Testis (tissue), 3 donors: ENCODE measurements around the gene C2CD3. TPM values are rescaled to one million over a fixed set of nuclear protein-coding genes. Genes with fewer than 3 reads are reported as not detected.
"Not testable (repeated sequence)": the region's sequence is repeated elsewhere in the genome, so short reads cannot be mapped to it uniquely, and the experiment has no call there.

ENCODE experiments used
- DNase-seq: peaks from one replicate; pipeline ENCODE4 v3.0.0-alpha.2; 2019
- H3K27ac ChIP-seq, 2 donors: fragments of 200-600 bp; sonication (generic); one replicate each; pipeline ENCODE4 v1.5.1; 2019
- H3K27me3 ChIP-seq: fragments of 200-600 bp; sonication (generic); one replicate; pipeline ENCODE4 v1.5.1; 2019
- H3K36me3 ChIP-seq: fragments of 200-600 bp; sonication (generic); one replicate; pipeline ENCODE4 v1.5.1; 2017; ENCODE audit warnings: low read depth; ENCODE audit errors: missing control alignments
- H3K4me1 ChIP-seq: fragments of 200-600 bp; sonication (generic); one replicate; pipeline ENCODE4 v1.5.1; 2019
- H3K4me3 ChIP-seq, 2 donors: fragments of 200-600 bp; sonication (generic); one replicate each; pipeline ENCODE4 v1.5.1; 2017 to 2019
- H3K9me3 ChIP-seq: fragments of 200-600 bp; sonication (generic); one replicate; pipeline ENCODE4 v1.5.1; 2017
- POLR2A ChIP-seq: fragments of 450-650 bp; IDR thresholded peaks from one replicate; pipeline ENCODE4 v1.6.1; 2017; ENCODE audit warnings: antibody characterized with exemption, mild to moderate bottlenecking, moderate library complexity
- WGBS, 2 donors: methylation state at CpG; one replicate each; pipeline ENCODE4 v1.1.5; 2018; 5-methylcytosine and 5-hydroxymethylcytosine counted together
- intact Hi-C: fragments of 100-400 bp; cut with DNase I; formaldehyde crosslinking; loops from one replicate; pipeline ENCODE4 v1.15.1; 2023; ENCODE audit warnings: low total_unique reads
- polyA plus RNA-seq: library from polyadenylated mRNA; stranded (reverse); fragments of 350-450 nt; fragmentation: Illumina TruSeq; extraction: RNeasy Lipid Tissue Mini Kit (QIAGEN cat#74804); gene quantifications from one replicate; pipeline ENCODE4 v1.2.3, GENCODE V29; 2014; ENCODE audit warnings: low read depth, low replicate concordance; ENCODE audit not compliant: insufficient read depth
- total RNA-seq, 2 donors: library from RNA; depleted of rRNA; stranded (reverse); fragments of >200 nt; gene quantifications; one replicate each; pipeline ENCODE4 v1.2.3, GENCODE V29; 2016
- TF ChIP-seq, protein P1 (sequence below), 3 experiments: fragments of 450-650 bp in 2 of 3; fragments of 200-600 bp in 1 of 3; sonication (generic) in 1 of 3; IDR thresholded peaks; one replicate each; pipeline ENCODE4 v1.5.1; 2016 to 2019; ENCODE audit warnings: antibody characterized with exemption in 3 of 3, mild to moderate bottlenecking in 2 of 3, moderate library complexity in 1 of 3

C2CD3 gene
- total and polyA plus RNA-seq, 3 donors from 2014 or later, result 56.1 to 89.4 (median 59.0) TPM

GRCh38 chr11:74072721-74073120 is 98.1 kb downstream of the C2CD3 start:
- H3K4me1 ChIP-seq, result no peaks in the 10 kb centered on the region
- no peaks in the 10 kb centered on the region for H3K36me3 ChIP-seq
- no peak for DNase-seq
- H3K27ac ChIP-seq, result no peak overlapping the region
- WGBS, 2 donors, result 83 to 96% methylated on average over 1 of the region's 1 CpG
- no peak overlapping the region for H3K4me3 ChIP-seq
- intact Hi-C loops, result no loop called here
- no peaks in the 10 kb centered on the region for H3K27me3 ChIP-seq
- H3K9me3 ChIP-seq, result no peaks in the 10 kb centered on the region
- TF ChIP-seq POLR2A, result no peak
- TF ChIP-seq, protein P1, sequence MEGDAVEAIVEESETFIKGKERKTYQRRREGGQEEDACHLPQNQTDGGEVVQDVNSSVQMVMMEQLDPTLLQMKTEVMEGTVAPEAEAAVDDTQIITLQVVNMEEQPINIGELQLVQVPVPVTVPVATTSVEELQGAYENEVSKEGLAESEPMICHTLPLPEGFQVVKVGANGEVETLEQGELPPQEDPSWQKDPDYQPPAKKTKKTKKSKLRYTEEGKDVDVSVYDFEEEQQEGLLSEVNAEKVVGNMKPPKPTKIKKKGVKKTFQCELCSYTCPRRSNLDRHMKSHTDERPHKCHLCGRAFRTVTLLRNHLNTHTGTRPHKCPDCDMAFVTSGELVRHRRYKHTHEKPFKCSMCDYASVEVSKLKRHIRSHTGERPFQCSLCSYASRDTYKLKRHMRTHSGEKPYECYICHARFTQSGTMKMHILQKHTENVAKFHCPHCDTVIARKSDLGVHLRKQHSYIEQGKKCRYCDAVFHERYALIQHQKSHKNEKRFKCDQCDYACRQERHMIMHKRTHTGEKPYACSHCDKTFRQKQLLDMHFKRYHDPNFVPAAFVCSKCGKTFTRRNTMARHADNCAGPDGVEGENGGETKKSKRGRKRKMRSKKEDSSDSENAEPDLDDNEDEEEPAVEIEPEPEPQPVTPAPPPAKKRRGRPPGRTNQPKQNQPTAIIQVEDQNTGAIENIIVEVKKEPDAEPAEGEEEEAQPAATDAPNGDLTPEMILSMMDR (IDR thresholded peaks at IDR 0.05), result no peak

DNA sequence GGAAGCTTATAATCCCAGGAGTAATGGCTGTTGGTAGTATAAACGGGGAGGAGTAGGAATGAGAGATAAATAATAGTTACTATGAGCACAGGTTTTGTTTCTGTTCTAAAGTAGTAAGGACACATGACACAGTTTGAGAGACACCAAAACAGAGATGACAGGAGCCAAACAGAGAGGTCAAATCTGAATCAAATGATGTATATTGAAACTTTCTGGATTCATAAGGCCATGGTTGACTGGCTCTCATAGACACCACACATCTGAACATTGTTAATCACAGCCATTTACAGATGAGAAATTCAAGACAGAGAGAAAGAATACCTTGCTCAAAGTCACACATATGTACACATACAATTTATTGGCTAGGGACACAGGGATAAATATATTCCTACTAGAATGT is 98.5 kb downstream of the C2CD3 start:
- H3K27me3 ChIP-seq, result no peaks in the 10 kb centered on the region
- 53 to 55% methylated on average over 1 of the region's 1 CpG for WGBS, 2 donors
- DNase-seq, result no peak
- H3K27ac ChIP-seq, result no peak overlapping the region
- no peaks in the 10 kb centered on the region for H3K4me1 ChIP-seq
- no peaks in the 10 kb centered on the region for H3K36me3 ChIP-seq
- intact Hi-C loops, result no loop called here
- no peak for TF ChIP-seq POLR2A
- TF ChIP-seq, protein P1 (IDR thresholded peaks at IDR 0.05), result no peak
- H3K9me3 ChIP-seq, result no peaks in the 10 kb centered on the region
- H3K4me3 ChIP-seq, result no peak overlapping the region

DNA sequence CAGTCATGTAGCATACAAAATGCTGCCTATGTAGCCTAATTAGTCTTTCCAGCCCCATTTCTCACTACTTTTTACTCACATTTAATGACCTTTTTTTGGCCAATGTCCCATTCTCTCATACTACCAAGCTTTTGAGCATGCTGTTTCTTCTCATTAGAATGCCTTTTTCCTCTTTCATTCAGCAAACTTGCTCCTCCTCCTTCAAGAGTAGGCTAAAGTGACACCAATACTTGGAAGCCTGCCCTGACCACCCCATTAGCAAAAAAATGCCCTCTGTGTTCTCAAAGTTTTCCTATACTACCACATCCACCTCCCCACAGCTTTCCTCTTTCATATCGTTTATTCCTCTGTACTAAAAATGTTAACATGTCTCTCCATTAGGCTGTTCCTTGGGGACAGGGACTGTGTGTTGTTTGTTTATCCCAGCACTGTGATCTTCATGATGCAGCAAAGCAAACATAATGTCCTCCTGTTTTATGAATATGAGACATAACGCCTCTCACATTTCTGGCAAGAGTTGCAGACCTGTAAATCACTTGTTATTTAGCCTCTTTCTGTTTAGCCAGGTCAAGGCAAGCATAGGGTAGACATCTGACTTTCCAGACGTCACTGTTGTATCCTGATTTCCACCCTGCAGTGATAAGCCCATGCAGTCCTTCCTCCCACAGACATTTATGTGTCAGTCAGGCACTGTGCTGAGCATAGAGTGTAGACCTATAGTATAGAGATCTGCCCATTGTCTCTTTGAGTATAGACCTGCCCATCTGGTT is 99.9 kb downstream of the C2CD3 start:
- Histone ChIP-seq H3K27me3 (no peaks in the 10 kb centered on the region), H3K9me3 (no peaks in the 10 kb centered on the region), H3K36me3 (no peaks in the 10 kb centered on the region), H3K4me3 (no peak overlapping the region), H3K4me1 (no peaks in the 10 kb centered on the region), H3K27ac (no peak overlapping the region)
- intact Hi-C loops, result no loop called here
- 44 to 53% methylated on average over 3 of the region's 3 CpGs for WGBS, 2 donors
- no peak for DNase-seq
- TF ChIP-seq, protein P1 (IDR thresholded peaks at IDR 0.05), result no peak
- no peak for TF ChIP-seq POLR2A

DNA sequence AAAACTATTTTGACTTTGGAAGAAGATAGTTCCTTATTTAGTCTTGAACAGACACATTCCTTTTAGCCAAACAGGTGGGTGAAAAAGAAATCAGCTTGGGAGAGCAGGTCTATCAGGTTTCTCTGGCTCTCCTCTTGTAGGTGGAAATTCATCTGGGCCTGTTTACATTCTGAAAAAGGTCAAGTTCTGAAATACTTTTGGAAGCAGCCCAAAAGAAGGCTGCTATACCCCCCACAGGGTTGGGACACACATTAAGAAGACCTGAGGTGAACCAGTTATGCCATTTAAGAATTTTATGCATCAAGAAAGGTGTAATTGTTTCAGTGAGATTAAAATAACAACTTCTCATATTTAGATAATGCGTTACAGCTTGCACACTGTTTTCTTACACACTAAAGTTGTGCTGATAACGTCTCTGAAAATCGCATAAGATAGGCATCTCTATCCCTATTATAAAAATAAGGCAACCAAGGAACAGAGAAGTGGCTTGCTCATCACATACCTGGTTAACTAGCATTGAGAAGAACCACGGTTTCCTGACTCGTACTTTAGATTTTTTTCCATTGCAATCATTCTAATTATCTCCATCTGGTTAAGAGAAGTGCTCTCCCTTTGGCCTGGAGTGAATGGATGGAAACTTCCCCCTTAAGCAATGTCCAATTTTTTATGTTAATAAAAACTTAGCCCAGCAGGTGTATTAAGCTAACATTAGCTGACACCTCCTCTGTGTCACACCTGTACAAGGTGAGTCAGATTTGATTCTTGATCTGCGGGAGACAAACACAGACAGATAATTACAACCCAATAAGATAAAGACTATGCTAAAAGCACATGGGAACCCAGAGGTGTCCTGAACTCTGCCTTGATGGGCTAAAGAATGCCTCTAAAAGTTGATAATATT is 101.4 kb downstream of the C2CD3 start:
- no peaks in the 10 kb centered on the region for H3K4me1 ChIP-seq
- H3K4me3 ChIP-seq, result no peak overlapping the region
- no peak for DNase-seq
- TF ChIP-seq POLR2A, result no peak
- TF ChIP-seq, protein P1 (IDR thresholded peaks at IDR 0.05), result no peak
- 79 to 85% methylated on average over 6 of the region's 6 CpGs for WGBS, 2 donors
- intact Hi-C loops, result no loop called here
- no peak overlapping the region for H3K27ac ChIP-seq
- no peaks in the 10 kb centered on the region for H3K9me3 ChIP-seq
- H3K27me3 ChIP-seq, result no peaks in the 10 kb centered on the region
- H3K36me3 ChIP-seq, result no peaks in the 10 kb centered on the region

GRCh38 chr11:74066663-74067062 is 104.1 kb downstream of the C2CD3 start:
- H3K4me3 ChIP-seq, H3K9me3 ChIP-seq, H3K27me3 ChIP-seq, H3K27ac ChIP-seq, intact Hi-C loops, H3K4me1 ChIP-seq, H3K36me3 ChIP-seq, DNase-seq: not testable (repeated sequence)

DNA sequence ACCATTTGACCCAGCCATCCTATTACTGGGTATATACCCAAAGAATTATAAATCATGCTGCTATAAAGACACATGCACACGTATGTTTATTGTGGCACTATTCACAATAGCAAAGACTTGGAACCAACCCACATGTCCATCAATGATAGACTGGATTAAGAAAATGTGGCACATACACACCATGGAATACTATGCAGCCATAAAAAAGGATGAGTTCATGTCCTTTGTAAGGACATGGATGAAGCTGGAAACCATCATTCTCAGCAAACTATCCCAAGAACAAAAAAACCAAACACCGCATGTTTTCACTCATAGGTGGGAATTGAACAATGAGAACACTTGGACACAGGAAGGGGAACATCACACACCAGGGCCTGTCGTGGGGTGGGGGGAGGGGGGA is 105.3 kb downstream of the C2CD3 start:
- H3K9me3 ChIP-seq, DNase-seq, H3K36me3 ChIP-seq, H3K27ac ChIP-seq, H3K4me1 ChIP-seq, intact Hi-C loops, H3K27me3 ChIP-seq, H3K4me3 ChIP-seq: not testable (repeated sequence)
- WGBS, 2 donors, result 92 to 97% methylated on average over 3 of the region's 3 CpGs

DNA sequence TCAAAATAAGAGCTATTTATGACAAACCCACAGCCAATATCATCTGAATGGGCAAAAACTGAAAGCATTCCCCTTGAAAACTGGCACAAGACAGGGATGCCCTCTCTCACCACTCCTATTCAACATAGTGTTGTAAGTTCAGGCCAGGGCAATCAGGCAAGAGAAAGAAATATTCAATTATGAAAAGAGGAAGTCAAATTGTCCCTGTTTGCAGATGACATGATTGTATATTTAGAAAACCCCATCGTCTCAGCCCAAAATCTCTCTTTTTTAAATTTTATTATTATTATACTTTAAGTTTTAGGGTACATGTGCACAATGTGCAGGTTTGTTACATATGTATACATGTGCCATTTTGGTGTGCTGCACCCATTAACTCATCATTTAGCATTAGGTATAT is 107.2 kb downstream of the C2CD3 start:
- H3K36me3 ChIP-seq, H3K4me3 ChIP-seq, DNase-seq, H3K4me1 ChIP-seq, H3K27me3 ChIP-seq, H3K9me3 ChIP-seq, H3K27ac ChIP-seq, intact Hi-C loops: not testable (repeated sequence)
- 87 to 94% methylated on average over 1 of the region's 1 CpG for WGBS, 2 donors

- WGBS, 2 donors, result 92 to 93% methylated on average over 4 of the region's 4 CpGs
- H3K9me3 ChIP-seq, H3K36me3 ChIP-seq, H3K4me1 ChIP-seq, intact Hi-C loops, DNase-seq, H3K27me3 ChIP-seq, H3K27ac ChIP-seq, H3K4me3 ChIP-seq: not testable (repeated sequence)
These were observed 109.2 kb downstream of the C2CD3 start for GRCh38 chr11:74061599-74061998.
